ENCODE data around the gene ZNF394. TPM values are rescaled to one million over a fixed set of nuclear protein-coding genes. Genes with fewer than 3 reads are reported as not detected.

Gene ZNF394
- total and polyA plus RNA-seq, 2 of the 4 experiments (the other 2 are of a cell fraction): 10.9 to 24.7 TPM

- Histone ChIP-seq H3K27me3 (ENCODE audit: control insufficient read depth, insufficient read depth, low read length) (no peaks in the 10 kb centered on the region), H2AK5ac (ENCODE audit: low read depth, low read length) (no peak overlapping the region), H3K36me3 (ENCODE audit: control insufficient read depth, insufficient read depth, low read length) (peaks cover 25% of the 10 kb centered on the region), H3K23ac (ENCODE audit: low read depth, low read length) (0 out of 2 replicates have a peak overlapping the region, but pooled peaks have one; percentile 24), H3K4ac (ENCODE audit: low read depth, low read length) (no peak overlapping the region), H3K18ac (ENCODE audit: low read depth, low read length) (no peak overlapping the region), H4K8ac (ENCODE audit: low read depth in 2 of 2, low read length in 2 of 2) (no peak overlapping the region), H3K4me1 (ENCODE audit: control insufficient read depth, insufficient read depth, low read length) (peaks cover 3% of the 10 kb centered on the region), H2AK9ac (replicated peaks; ENCODE audit: low read depth, low read length, poor library complexity) (no peak overlapping the region), H3K4me2 (ENCODE audit: low read depth, low read length) (peak overlapping the region; percentile 100), H4K91ac (ENCODE audit: insufficient read depth, low read depth, low read length) (no peak overlapping the region), H4K5ac (ENCODE audit: low read depth, low read length) (no peak overlapping the region), H3K79me1 (ENCODE audit: low read depth in 1 of 2, low read length in 2 of 2) (peaks cover 20 to 42% of the 10 kb centered on the region in 2 experiments), H2BK5ac (ENCODE audit: low read depth, low read length, poor library complexity, severe bottlenecking) (no peak overlapping the region), H2BK20ac (ENCODE audit: low read depth, low read length) (no peak overlapping the region), H2BK120ac (ENCODE audit: low read depth, low read length) (no peak overlapping the region), H3K9me3 (ENCODE audit: control insufficient read depth, insufficient read depth, low read length) (peaks cover 16% of the 10 kb centered on the region), H3K27ac (ENCODE audit: insufficient read depth, low read length) (0 out of 2 replicates have a peak overlapping the region, but pooled peaks have one; percentile 5), H2AFZ (replicated peaks; ENCODE audit: low read length, poor library complexity) (no peak overlapping the region), H3K4me3 (ENCODE audit: insufficient read depth, low read depth, low read length) (peak overlapping the region; percentile 57), H2BK15ac (ENCODE audit: low read depth, low read length) (no peak overlapping the region), H3K56ac (ENCODE audit: extremely low read depth, insufficient read depth, low read length) (no peak overlapping the region), H3K9me1 (ENCODE audit: insufficient read depth, low read length) (0 out of 2 replicates have a peak, but pooled peaks cover 4% of the 10 kb centered on the region), H3K9ac (ENCODE audit: low read depth, low read length) (peak overlapping the region; percentile 65), H3K14ac (replicated peaks; ENCODE audit: low read depth, low read length) (peak overlapping the region; percentile 25; the same call in 1 of the 2 replicates), H4K20me1 (ENCODE audit: insufficient read depth, low read length) (peaks cover 11% of the 10 kb centered on the region; the same call in 1 of the 2 replicates)
- WGBS, 2 experiments (ENCODE audit: extremely low coverage in 2 of 2, insufficient read length in 1 of 2): 75% methylated on average over 4 of the region's 11 CpGs; no CpG with 5 or more reads in 1 of the 2 experiments
- intact Hi-C loops (cut with micrococcal nuclease) (no loop called here), dilution Hi-C loops (cut with HindIII; ENCODE audit: low sequenced_read_pairs, unreplicated experiment) (no loop called here), in situ Hi-C loops (cut with MboI; ENCODE audit: low sequenced_read_pairs) (no loop called here)
- no peak for TF ChIP-seq NFE2L2 (IDR thresholded peaks at IDR 0.05; ENCODE audit: low read depth, low read length)
- TF ChIP-seq CHD1 (IDR thresholded peaks at IDR 0.05; ENCODE audit: low read depth, low read length): no peak
- no peak for TF ChIP-seq SMC3 (IDR thresholded peaks at IDR 0.05; ENCODE audit: low read depth, low read length)
- no peak for TF ChIP-seq MAZ (IDR thresholded peaks at IDR 0.05; ENCODE audit: borderline replicate concordance, low read depth, low read length)
- no peak for TF ChIP-seq CTCF (conservative IDR thresholded peaks at IDR 0.05; ENCODE audit: low read depth, low read length)
- TF ChIP-seq POLR2A (IDR thresholded peaks at IDR 0.05; ENCODE audit: low read depth, low read length): no peak
- no peak for TF ChIP-seq FOS (IDR thresholded peaks at IDR 0.05; ENCODE audit: low read depth, low read length)
- TF ChIP-seq MAFK (IDR thresholded peaks at IDR 0.05; ENCODE audit: low read depth, low read length): no peak
- no peak for TF ChIP-seq MXI1 (IDR thresholded peaks at IDR 0.05; ENCODE audit: borderline replicate concordance, low read depth, low read length)
- no peak for TF ChIP-seq USF2 (IDR thresholded peaks at IDR 0.05; ENCODE audit: low read depth, low read length)
- no peak for TF ChIP-seq RAD21 (IDR thresholded peaks at IDR 0.05; ENCODE audit: low read length)
- no peak for TF ChIP-seq ELK1 (IDR thresholded peaks at IDR 0.05; ENCODE audit: borderline replicate concordance, low read depth, low read length)
- POLR2A ChIA-PET (ENCODE audit: unreplicated experiment): no interaction called here
- ATAC-seq (ENCODE audit: low read depth) (no peak), DNase-seq (no peak)
- CTCF ChIA-PET: no interaction called here
- no TSS peak for BruUV-seq (replicated peaks)
These were observed 1.5 kb downstream of the ZNF394 start for GRCh38 chr7:99498546-99498944.
